Fibroblast of lung (primary cell): ENCODE results near the gene ZC3H15. TPM values are rescaled to one million over a fixed set of nuclear protein-coding genes. Genes with fewer than 3 reads are reported as not detected.

Source experiments
- DNase-seq, 2 donors: peaks; one replicate each; pipeline versions ENCODE4 v3.0.0 to v3.0.0-alpha.2; 2010; ENCODE audit warnings: low read depth in 2 of 2
- H2AFZ ChIP-seq: 2 replicates; pipeline ENCODE4 v1.5.1; 2012; ENCODE audit warnings: low read length, control low read depth, inconsistent platforms
- H3K27ac ChIP-seq: 2 replicates; pipeline ENCODE4 v1.5.1; 2011; ENCODE audit warnings: low read length, control low read depth; ENCODE audit not compliant: insufficient read depth
- H3K27me3 ChIP-seq: 2 replicates; pipeline ENCODE4 v1.5.1; 2011; ENCODE audit warnings: mild to moderate bottlenecking, low read length; ENCODE audit not compliant: control insufficient read depth, insufficient read depth
- H3K36me3 ChIP-seq: 2 replicates; pipeline ENCODE4 v1.5.1; 2011; ENCODE audit warnings: low read length; ENCODE audit not compliant: control insufficient read depth, insufficient read depth
- H3K4me1 ChIP-seq: 2 replicates; pipeline ENCODE4 v1.5.1; 2011; ENCODE audit warnings: low read length; ENCODE audit not compliant: control insufficient read depth, insufficient read depth; ENCODE audit errors: extremely low read depth
- H3K4me2 ChIP-seq: 2 replicates; pipeline ENCODE4 v1.5.1; 2011; ENCODE audit warnings: low read length, control low read depth; ENCODE audit not compliant: insufficient read depth; ENCODE audit errors: extremely low read depth
- H3K4me3 ChIP-seq, 4 experiments: fragments of 200-600 bp in 1 of 4; sonication (generic) in 1 of 4; replicated peaks in 1 of 4; 2 replicates each; pipeline ENCODE4 v1.5.1; 2011 to 2016; ENCODE audit warnings: low read length in 4 of 4, low read depth in 3 of 4, mild to moderate bottlenecking in 3 of 4, control low read depth in 2 of 4, inconsistent platforms in 1 of 4, mixed read lengths in 1 of 4; ENCODE audit not compliant: insufficient read depth in 1 of 4; ENCODE audit errors: control extremely low read depth in 1 of 4
- H3K79me2 ChIP-seq: 2 replicates; pipeline ENCODE4 v1.5.1; 2012; ENCODE audit warnings: mild to moderate bottlenecking, low read length, inconsistent platforms; ENCODE audit not compliant: control insufficient read depth, insufficient read depth
- H3K9ac ChIP-seq: 2 replicates; pipeline ENCODE4 v1.5.1; 2011; ENCODE audit warnings: mild to moderate bottlenecking, low read length, control low read depth; ENCODE audit not compliant: insufficient read depth
- H3K9me3 ChIP-seq: 2 replicates; pipeline ENCODE4 v1.5.1; 2012; ENCODE audit warnings: low read depth, low read length; ENCODE audit not compliant: control insufficient read depth, insufficient read depth
- H4K20me1 ChIP-seq: 2 replicates; pipeline ENCODE4 v1.5.1; 2011; ENCODE audit warnings: low read length; ENCODE audit not compliant: control insufficient read depth, insufficient read depth; ENCODE audit errors: extremely low read depth
- EZH2 ChIP-seq: IDR thresholded peaks from 2 replicates; pipeline ENCODE4 v1.5.1; 2012; ENCODE audit warnings: low read length, control low read depth, mild to moderate bottlenecking; ENCODE audit errors: missing control alignments
- polyA plus RNA-seq, 2 donors: library from polyadenylated mRNA; depleted of rRNA in 1 of 2; stranded (reverse) in 1 of 2; unstranded in 1 of 2; fragments of >200 nt; gene quantifications; 2 replicates each; pipeline ENCODE4 v1.2.1, GENCODE V29; 2011 to 2012; ENCODE audit warnings: missing spikeins in 1 of 2
- total RNA-seq: library from RNA; depleted of rRNA; stranded (reverse); fragments of >200 nt; gene quantifications from 2 replicates; pipeline ENCODE4 v1.2.1, GENCODE V29; 2014
- TF ChIP-seq, protein P1 (sequence below), 2 donors: IDR thresholded peaks in 1 of 2; conservative IDR thresholded peaks in 1 of 2; 1 replicate in 1 of 2; 2 replicates in 1 of 2; pipeline ENCODE4 v1.5.1; 2011 to 2012; ENCODE audit warnings: low read length in 2 of 2, control low read depth in 1 of 2, inconsistent platforms in 1 of 2, low read depth in 1 of 2, mild to moderate bottlenecking in 1 of 2

The ZC3H15 gene
- total and polyA plus RNA-seq, 2 donors (not counting 1 experiment from before 2014, with no cell fraction given) = 79.9 to 83.8 TPM

- DNase-seq = peak; percentile 76 to 92
- no peak for TF ChIP-seq EZH2
- TF ChIP-seq, protein P1, sequence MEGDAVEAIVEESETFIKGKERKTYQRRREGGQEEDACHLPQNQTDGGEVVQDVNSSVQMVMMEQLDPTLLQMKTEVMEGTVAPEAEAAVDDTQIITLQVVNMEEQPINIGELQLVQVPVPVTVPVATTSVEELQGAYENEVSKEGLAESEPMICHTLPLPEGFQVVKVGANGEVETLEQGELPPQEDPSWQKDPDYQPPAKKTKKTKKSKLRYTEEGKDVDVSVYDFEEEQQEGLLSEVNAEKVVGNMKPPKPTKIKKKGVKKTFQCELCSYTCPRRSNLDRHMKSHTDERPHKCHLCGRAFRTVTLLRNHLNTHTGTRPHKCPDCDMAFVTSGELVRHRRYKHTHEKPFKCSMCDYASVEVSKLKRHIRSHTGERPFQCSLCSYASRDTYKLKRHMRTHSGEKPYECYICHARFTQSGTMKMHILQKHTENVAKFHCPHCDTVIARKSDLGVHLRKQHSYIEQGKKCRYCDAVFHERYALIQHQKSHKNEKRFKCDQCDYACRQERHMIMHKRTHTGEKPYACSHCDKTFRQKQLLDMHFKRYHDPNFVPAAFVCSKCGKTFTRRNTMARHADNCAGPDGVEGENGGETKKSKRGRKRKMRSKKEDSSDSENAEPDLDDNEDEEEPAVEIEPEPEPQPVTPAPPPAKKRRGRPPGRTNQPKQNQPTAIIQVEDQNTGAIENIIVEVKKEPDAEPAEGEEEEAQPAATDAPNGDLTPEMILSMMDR (conservative IDR thresholded peaks at IDR 0.05 in 1 of 2, IDR thresholded peaks at IDR 0.05 in 1 of 2; ENCODE audit: low read depth in 1 of 2, low read length in 2 of 2) = no peak
- peak overlapping the region; percentile 79 for H3K4me2 ChIP-seq
- no peaks in the 10 kb centered on the region for H3K9me3 ChIP-seq
- peak overlapping the region in 2 of 4 experiments; percentile 7 to 22 for H3K4me3 ChIP-seq
- H3K4me1 ChIP-seq = peaks cover 4% of the 10 kb centered on the region
- H3K79me2 ChIP-seq = no peaks in the 10 kb centered on the region
- H3K27ac ChIP-seq = peak overlapping the region; percentile 76
- H2AFZ ChIP-seq = no peak overlapping the region
- H4K20me1 ChIP-seq = no peaks in the 10 kb centered on the region
- H3K27me3 ChIP-seq = no peaks in the 10 kb centered on the region
- H3K36me3 ChIP-seq = no peaks in the 10 kb centered on the region
- H3K9ac ChIP-seq = peak overlapping the region; percentile 17
Observed at GRCh38 chr2:186544255-186544675, 58.2 kb downstream of the ZC3H15 start.

- Histone ChIP-seq H3K79me2 (no peaks in the 10 kb centered on the region), H3K4me2 (no peak overlapping the region), H3K27me3 (no peaks in the 10 kb centered on the region), H3K4me1 (peaks cover 4% of the 10 kb centered on the region), H3K9me3 (no peaks in the 10 kb centered on the region), H3K9ac (no peak overlapping the region), H4K20me1 (no peaks in the 10 kb centered on the region), H3K27ac (no peak overlapping the region), H3K36me3 (no peaks in the 10 kb centered on the region), H2AFZ (no peak overlapping the region), H3K4me3 (no peak overlapping the region)
- TF ChIP-seq EZH2 = no peak
- TF ChIP-seq, protein P1 (conservative IDR thresholded peaks at IDR 0.05 in 1 of 2, IDR thresholded peaks at IDR 0.05 in 1 of 2; ENCODE audit: low read depth in 1 of 2, low read length in 2 of 2) = no peak
- peak; percentile 28 to 70 for DNase-seq
Observed at GRCh38 chr2:186546846-186547245, 60.8 kb downstream of the ZC3H15 start.

GRCh38 chr2:186551323-186552050 is 65.4 kb downstream of the ZC3H15 start:
- Histone ChIP-seq H3K4me1 (no peaks in the 10 kb centered on the region), H4K20me1 (no peaks in the 10 kb centered on the region), H3K79me2 (no peaks in the 10 kb centered on the region), H3K36me3 (no peaks in the 10 kb centered on the region), H3K9me3 (no peaks in the 10 kb centered on the region), H3K4me3 (no peak overlapping the region), H3K4me2 (no peak overlapping the region), H3K27me3 (no peaks in the 10 kb centered on the region), H3K27ac (no peak overlapping the region), H3K9ac (no peak overlapping the region), H2AFZ (no peak overlapping the region)
- TF ChIP-seq, protein P1 (conservative IDR thresholded peaks at IDR 0.05 in 1 of 2, IDR thresholded peaks at IDR 0.05 in 1 of 2; ENCODE audit: low read depth in 1 of 2, low read length in 2 of 2) = no peak
- no peak for TF ChIP-seq EZH2
- DNase-seq = peak in 1 of 2 donors; percentile 75
